NCI-H2029 (cell line): Measurements from ENCODE around the gene KLK10.

Experiments used
- DNase-seq: peaks from one replicate; lab custom pipeline; 2025; lab: John Stamatoyannopoulos, UW

Gene KLK10

GRCh38 chr19:50967929-50968715 lies 51.4 kb downstream of the KLK10 start:
- DNase-seq, result no peak

GRCh38 chr19:50964266-50964665 lies 55.2 kb downstream of the KLK10 start:
- no peak for DNase-seq

GRCh38 chr19:50963381-50963780 lies 56.1 kb downstream of the KLK10 start:
- DNase-seq, result no peak
